Measurements from ENCODE around the gene DNAJB7. TPM values are rescaled to one million over a fixed set of nuclear protein-coding genes. Genes with fewer than 3 reads are reported as not detected.

DNAJB7 gene
- total RNA-seq, 1 experiment from 2014 or later: not detected

GRCh38 chr22:40829131-40829530 is 32.8 kb downstream of the DNAJB7 start:
- peaks cover 38 to 76% (median 66%) of the 10 kb centered on the region in 3 experiments; a peak in 6 of 7 replicates for H3K36me3 Mint-ChIP-seq (ENCODE audit: insufficient read depth in 1 of 3, low read depth in 3 of 3)
- TF ChIP-seq CTCF (conservative IDR thresholded peaks at IDR 0.05): no peak
- Histone ChIP-seq H3K27me3 (ENCODE audit: insufficient read depth, low read length) (no peaks in the 10 kb centered on the region), H2AFZ (ENCODE audit: low read length) (no peak overlapping the region), H2BK12ac (ENCODE audit: insufficient read length, low read depth, low read length) (no peak overlapping the region), H3K9ac (ENCODE audit: extremely low read depth, insufficient read length, low read length) (no peak overlapping the region), H3K27ac (ENCODE audit: insufficient read length, low read depth, low read length) (no peak overlapping the region), H2BK120ac (ENCODE audit: low read depth, low read length, poor library complexity, severe bottlenecking) (no peak overlapping the region), H3K79me2 (ENCODE audit: insufficient read depth, low read length) (no peaks in the 10 kb centered on the region), H3K23ac (ENCODE audit: insufficient read length, low read depth, low read length) (no peak overlapping the region), H2BK15ac (ENCODE audit: low read depth, low read length) (no peak overlapping the region), H3K18ac (ENCODE audit: insufficient read length, low read depth, low read length) (no peak overlapping the region), H3K4me2 (ENCODE audit: insufficient read depth, insufficient read length, low read length) (no peak overlapping the region), H4K91ac (ENCODE audit: insufficient read length, low read depth, low read length) (no peak overlapping the region), H3K4ac (ENCODE audit: low read depth, low read length) (no peak overlapping the region), H2AK5ac (ENCODE audit: insufficient read length, low read length) (no peak overlapping the region), H3K9me3 (ENCODE audit: control insufficient read depth, low read depth, low read length) (no peaks in the 10 kb centered on the region), H3K14ac (ENCODE audit: insufficient read depth, low read length) (no peak overlapping the region), H3T11ph (ENCODE audit: low read length) (no peak overlapping the region), H2BK5ac (ENCODE audit: insufficient read length, low read length) (no peak overlapping the region), H2BK20ac (ENCODE audit: low read depth, low read length, poor library complexity, severe bottlenecking) (no peak overlapping the region), H4K20me1 (ENCODE audit: control insufficient read depth, insufficient read depth, insufficient read length) (no peaks in the 10 kb centered on the region), H3K23me2 (ENCODE audit: insufficient read length, low read depth, low read length, poor library complexity, severe bottlenecking) (no peaks in the 10 kb centered on the region), H3K56ac (ENCODE audit: insufficient read length, low read depth, low read length) (no peak overlapping the region), H3K4me1 (ENCODE audit: insufficient read depth, low read length) (no peaks in the 10 kb centered on the region), H4K8ac (replicated peaks; ENCODE audit: insufficient read length, low read depth, low read length) (no peak overlapping the region), H4K5ac (ENCODE audit: insufficient read length, low read depth, low read length) (no peak overlapping the region), H3K79me1 (ENCODE audit: insufficient read depth, low read depth, low read length, poor library complexity, severe bottlenecking) (no peaks in the 10 kb centered on the region)
- DNase-seq: no peak
- peak overlapping the region in 1 of 3 experiments; percentile 82; a peak in 1 of 7 replicates for H3K27ac Mint-ChIP-seq
- peaks cover 11 to 18% of the 10 kb centered on the region in 2 experiments for H3K4me1 Mint-ChIP-seq
- H3K27me3 Mint-ChIP-seq (ENCODE audit: low read depth): no peaks in the 10 kb centered on the region
- no peaks in the 10 kb centered on the region for H3K9me3 Mint-ChIP-seq
- no peak overlapping the region for H3K4me3 Mint-ChIP-seq
- WGBS (ENCODE audit: extremely low coverage, insufficient read length, low lambda C conversion rate): no CpG with 5 or more reads among the region's 6 CpGs
